RKO (cell line): ENCODE measurements around the gene HS6ST1.

Experiments used
- DNase-seq: peaks from one replicate; pipeline ENCODE4 v3.0.0-alpha.2; 2016; ENCODE audit warnings: low spot score

HS6ST1 gene

DNA sequence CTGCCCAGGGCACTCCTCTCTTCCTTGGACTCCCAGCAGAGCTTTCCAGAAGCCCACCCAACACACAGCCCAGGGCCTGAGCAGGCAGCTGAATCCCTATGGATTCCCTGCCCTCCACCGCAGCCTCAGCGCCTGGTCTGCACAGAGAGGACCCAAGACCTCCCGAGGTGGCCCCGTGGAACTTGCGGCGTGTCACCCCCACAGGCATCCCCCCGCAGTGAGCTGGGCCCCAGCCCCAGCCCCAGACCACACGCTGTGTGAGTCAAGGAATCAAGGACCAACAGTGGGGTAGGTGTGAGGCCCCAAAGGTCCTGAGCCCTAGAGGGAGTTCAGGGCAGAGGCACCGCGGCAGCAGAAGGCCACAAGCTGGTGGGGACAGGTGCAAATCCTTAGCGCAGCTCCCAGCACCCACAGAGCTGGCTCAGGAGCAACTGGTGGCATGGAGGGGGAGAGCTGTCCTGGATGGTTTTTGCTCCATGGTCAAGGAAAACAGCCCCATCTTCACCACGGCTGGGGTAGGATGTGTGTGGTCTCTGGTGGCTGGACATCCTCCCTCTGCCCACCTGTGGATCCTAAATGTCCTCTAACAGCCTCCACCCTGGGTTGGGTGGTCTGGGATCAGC is 8.5 kb downstream of the HS6ST1 start:
- DNase-seq, result no peak

DNA sequence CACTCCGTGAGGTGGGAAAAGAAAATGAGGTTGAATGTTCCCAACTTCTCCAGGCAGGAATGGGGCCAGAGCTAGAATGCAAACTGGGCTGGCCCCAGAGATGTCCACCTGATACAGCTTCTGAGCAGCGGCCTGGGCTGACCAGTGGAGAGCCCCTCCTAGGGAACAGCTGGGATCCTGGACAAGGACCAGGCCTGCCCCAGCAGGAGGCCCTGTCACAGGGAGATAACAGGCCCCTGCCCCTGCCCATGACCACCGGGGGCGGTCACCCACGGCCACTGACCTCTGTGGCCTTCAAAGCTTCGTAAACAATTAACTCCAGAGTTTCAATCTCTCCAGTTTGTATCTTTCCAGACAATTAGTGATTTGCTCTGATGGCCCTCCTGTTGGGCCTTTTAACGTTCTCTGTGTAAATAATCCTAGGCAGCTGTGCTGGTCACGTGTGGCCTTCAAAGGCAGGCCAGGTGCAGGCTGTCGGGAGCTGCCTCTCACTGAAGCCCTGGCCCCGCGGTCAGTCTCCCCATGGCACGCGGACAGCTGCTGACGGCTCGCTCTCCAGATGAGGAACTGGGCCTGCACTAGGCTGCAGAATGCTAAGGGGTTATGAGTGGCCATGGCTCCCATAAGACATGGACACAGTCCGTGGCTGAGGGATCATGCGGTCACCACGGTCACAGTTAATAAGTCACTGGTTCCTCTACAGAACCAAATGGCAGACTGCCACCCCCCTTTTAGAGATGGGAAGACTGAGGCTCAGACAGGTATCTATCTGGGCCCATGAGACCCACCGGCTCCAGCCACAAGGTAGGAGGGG is 9.2 kb downstream of the HS6ST1 start:
- DNase-seq, result no peak

DNA sequence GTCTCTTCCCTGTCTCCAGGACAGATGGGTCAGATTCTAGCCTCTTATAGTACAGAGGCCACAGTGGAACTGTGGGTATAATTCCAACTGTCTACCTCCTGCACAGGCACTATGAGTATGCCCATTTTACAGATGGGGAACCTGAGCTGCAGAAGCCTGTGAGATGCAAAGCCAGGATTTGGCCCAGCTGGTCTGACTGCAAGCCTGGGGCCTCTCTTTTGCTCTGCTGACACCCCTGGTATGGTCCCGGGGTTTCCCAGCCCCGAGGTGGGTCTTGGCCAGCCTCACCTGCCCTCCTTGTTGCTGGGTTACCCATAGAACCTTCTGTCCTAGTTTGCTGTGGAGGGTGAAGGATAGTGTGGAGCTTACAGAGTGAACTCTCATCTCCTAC is 9.8 kb downstream of the HS6ST1 start:
- no peak for DNase-seq

DNA sequence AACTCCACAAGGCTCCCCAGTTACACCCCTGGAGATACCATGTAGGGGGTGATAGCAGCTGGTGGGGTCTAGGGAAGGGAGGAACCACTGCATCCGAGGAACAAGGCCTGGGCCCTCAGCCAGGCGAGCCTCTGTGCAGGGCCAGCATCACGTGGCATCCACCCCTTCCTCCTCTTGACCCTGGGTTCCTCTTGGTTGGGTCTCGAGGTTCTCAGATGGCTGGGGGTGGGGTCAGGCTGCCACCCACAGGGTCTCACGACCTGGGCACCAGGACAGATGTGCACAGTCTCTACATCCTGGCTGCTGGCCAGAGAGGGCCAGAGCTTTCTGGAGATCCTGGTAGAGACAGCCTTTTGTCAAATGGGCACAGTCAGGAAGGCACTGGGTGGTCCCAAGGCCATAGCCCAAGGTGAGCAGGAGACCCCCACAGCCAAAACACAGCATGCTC is 10.4 kb downstream of the HS6ST1 start:
- no peak for DNase-seq

DNA sequence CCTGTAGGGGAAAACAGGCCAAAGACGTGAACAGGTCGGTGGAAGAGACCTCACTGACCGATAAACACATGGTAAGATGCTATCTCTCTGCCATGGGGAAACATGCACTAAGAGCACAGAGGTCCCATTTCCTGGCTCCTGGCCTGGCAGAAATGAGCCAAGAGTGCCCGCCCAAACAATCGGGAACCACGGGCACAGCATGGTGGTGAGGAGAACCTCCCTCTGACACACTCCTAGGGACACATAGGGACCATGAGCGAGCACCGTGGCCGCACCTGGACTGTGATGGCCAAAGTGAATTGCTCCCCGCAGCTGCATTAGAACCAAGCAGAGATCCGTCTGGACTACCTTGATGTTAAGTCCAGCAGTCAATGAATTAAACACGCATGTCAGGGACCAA is 11.1 kb downstream of the HS6ST1 start:
- no peak for DNase-seq

DNA sequence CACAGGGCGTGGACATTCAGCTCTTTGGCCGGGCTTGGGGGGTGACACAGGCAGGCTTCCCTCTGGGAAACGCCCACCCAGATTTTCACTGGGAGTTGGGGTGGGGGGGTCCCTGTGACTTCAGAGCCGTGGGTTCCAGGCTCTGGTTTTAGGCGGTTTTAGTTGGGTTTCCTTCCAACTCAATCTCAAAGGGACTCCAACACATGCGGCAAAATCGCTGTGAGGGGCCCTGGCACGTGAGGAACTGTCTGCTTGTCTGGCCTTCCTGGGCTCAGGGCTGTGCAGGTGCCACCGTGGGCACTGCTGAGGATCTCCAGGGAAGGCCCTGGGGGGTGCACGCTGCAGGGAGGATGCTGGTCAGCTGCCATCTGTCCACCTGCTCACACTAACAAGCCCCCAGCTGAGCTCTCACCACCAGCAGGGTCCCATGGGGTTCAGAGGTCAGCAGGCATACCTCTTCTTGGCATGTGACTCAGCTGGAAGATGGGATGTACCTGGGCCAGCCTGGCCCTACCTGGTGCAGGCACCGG is 11.7 kb downstream of the HS6ST1 start:
- no peak for DNase-seq

DNA sequence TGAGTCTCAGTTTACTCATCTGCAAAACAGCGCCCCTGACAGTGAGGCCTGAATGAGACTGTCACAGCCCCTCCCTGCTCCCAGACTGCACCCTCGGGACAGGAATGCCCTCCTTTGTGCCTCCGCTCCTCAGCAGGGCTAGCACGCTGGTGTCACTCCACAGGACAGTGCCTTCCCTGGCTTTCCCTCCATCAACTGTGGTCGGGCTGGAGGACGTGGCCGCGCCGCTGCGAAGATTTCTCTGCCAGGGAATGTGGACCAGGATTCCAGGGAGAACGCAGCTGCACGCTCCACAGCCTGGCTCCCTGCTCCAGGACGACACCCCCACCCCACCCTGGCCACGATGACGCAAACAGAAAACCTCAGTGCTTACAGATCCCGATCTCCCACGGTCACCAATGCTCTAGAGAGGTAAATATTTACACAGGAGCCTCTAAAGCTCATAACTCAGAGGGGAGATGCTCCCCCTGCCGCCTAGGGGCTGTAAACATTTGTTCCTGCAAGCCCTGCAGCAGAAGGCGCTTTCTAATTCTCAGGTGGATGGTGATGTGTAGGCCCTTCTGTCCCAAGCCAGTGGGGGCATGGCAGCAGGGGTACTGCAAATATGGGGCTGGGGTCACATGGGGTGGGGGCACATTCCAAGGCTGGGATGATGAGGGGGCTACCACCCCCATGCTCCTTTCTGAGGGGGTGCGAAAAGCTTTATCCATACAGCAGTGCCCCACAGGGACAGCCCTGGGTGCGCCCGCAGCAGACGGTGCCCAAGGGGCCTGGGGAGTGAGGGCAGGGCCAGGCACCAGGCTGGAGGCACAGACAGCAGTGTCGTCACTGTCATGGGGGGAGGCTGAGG is 12.4 kb downstream of the HS6ST1 start:
- DNase-seq, result no peak

DNA sequence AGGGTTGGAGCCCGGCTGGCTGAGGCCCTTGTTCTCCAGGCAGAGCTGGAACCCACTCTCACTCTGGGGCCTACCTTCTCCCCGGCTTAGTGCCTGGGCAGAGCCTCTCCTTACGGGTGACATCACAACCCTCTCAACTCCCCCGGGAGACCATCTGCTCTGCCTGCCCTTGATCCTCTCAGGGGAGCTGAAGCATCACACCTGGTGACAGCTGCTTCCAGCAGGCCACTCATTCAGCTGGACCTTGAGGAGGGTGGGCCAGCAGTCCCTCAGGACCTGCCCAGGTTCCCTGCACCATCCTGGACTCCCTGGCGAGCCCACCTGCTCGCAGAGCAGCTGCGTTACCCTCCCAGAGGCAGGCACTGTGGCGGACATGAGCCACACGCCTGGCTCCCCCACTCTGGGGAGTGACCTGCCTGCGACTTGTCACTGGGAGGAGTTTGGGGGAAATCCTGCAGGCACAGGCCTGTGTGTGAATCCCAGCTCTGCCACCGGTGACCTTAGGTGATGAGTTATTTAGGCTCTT is 13.1 kb downstream of the HS6ST1 start:
- DNase-seq, result no peak

DNA sequence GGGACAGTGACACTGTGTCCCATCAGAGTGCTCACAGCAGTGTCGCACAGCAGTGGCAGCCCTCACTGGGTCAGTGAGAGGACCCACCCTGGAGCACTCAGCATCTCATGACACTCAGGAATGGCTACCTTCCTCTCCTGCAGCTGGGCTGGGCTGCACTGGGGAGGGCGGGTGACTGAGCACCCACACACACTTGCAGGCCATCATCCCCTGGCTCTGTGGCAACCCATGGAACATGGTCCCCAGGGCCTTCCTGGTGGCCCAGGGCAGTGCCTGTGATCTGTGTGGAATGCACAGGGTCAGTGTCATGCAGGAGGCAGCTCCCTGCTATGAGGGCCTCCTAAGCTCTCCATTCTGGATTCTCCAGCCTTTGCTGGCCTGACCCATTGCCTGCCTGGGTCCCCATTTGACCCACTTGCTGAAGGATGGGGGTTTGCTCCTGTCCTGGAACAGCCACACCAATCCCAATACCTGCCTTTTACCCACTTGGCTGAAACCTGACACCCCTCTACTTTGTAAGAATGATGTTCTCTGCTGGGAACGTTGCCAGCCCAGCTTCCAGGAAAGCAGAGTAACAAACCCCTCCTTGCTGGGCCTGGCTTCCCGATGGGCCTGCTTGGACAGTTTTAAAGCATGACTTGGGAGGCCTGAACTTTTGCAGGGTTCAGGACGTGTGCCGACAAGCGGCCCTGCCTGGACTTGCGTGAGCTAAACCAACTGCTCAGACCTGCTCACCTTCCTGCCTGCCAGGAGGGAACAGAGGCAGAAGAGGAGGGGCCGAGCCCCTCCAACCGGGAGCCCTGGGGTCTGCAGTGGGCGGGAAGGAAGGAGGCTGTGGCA is 13.7 kb downstream of the HS6ST1 start:
- DNase-seq, result no peak

DNA sequence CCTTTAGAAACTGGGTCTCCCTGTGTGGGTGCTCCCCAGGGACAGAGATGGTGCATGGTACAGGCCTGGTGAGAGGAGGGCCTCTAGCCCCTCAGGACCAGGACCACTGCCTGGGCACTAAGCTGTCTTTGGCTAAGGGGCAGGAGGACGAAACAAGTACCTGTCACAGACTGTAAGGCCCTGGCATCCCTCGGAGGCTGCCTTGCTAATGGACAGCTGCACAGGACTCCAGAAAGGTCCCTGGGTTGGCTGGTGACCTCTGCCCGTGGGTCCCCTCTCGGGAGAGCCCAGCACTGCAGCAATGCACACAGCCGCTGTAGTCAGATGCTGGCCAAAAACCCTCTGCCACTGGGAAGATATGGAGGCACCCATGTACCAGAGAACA is 14.3 kb downstream of the HS6ST1 start:
- no peak for DNase-seq

DNA sequence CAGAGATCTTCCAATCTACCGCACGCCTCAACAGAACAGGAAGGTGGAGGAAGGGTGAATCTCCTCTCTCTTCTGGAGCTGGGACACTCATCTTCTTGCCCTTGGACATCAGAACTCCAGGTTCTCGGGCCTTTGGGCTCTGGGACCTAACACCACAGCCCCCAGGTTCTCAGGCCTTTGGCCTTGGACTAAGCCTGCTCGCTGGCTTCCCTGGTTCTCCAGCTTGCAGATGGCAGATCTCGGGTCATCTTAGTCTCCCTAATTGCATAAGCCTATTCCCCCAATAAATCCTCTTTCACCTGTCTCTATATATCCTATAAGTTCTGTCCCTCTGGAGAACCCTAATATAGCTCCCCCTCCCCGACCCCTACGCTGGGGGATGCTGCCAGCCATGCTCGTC is 14.8 kb downstream of the HS6ST1 start:
- no peak for DNase-seq

DNA sequence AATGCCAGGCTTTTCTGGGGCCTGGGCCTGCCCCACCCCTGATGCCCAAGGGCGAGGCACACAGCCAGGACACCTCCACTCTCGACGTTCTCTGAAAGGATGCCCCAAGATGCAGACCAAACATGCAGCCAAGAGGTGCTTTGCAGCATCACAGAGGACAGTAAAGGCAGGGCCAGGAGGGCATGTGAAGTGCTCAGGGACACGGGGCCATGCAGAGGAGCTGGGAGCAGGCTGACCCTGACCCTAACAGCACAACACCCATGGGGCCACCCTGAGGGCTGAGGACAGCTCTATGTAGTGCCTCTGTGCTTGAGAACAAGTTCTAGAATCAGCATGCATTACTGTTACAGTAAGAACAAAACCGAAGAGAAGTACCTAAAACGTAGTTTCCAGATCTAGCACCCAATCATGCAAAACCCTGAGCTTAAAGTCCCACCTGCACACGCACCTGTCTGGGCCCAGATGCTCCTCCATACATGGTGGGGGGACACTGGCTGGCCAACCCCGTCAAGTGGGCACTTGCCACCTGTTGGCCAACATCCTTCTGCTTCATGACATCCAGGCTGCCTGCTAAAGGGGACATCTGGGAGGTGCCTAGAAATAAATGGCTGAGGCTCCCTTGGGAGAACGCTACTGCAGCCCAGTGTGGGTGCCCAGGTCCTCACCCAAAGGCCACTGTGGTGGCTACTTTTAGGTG is 15.4 kb downstream of the HS6ST1 start:
- DNase-seq, result no peak

DNA sequence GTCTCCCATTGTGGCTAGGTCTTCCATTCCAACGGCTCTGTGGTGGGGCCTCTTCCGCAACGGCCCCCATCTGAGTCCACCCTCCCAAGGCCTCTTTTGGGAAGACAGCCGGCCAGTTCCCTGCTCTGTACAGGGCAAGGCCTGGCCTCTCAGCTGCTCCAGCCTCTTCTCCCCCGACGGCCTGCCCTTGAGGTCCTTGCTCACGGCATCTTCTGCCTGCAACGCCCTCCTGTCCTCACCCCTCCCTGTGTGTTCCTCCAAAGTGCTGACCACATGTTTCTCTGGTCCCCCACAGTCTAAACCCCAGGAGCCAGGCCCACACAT is 16.0 kb downstream of the HS6ST1 start:
- no peak for DNase-seq

DNA sequence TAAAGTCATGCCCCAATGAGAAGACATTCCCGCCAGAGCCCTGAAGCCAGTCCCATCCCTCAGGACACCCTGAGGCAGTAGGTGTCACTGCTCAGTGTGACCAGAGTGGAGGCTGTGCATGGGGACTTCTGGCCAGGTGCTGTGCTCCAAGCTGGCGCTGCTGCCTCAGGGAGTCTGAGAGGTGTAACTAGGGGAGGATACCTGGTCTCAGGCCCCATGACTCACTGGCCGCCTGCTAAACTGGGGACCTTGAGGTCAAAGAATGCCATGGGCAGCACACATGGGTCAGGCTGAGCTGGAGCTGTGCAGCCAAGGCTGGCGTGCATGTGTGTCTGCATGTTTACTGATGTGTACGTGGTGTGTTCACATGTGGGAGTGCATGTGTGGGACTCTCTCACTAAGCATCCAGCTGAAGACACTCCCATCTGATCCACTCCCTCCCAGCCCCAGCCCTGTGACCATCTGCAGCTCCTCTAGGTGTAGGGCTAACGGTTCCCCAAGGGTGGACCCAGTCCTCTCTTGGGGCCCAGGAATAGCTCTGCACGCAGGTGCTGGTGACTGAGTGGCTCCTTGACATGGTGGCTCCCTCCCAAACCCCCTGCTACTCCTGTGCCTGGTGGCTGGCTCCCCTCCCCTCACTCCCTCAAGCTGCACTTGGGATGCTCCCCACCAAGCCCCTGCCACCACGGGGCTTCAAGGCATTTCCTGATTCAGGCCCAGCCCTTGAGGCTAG is 16.5 kb downstream of the HS6ST1 start:
- DNase-seq, result no peak

DNA sequence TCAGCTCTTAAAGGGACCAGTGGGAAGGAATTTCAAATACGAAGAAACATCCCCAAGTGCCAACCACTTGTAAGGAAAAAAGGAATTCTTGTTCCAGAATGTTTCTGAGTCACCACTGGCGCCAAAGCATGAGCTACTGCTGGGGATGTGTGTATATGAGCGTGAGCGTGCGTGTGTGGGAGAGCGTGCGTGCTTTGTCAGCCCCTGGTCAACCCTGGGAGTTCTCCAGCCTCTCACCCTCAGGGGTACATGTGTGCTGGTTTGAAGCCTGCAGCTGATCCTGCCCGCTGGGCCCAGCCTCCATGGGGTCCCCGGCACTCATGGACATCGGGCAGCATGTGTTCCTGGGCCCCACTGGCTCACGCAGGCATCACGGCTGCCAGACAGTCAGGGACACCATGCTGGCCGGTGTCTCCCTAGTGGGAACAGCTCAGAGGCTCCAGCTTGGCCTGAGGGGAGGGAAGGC is 17.1 kb downstream of the HS6ST1 start:
- DNase-seq, result no peak

DNA sequence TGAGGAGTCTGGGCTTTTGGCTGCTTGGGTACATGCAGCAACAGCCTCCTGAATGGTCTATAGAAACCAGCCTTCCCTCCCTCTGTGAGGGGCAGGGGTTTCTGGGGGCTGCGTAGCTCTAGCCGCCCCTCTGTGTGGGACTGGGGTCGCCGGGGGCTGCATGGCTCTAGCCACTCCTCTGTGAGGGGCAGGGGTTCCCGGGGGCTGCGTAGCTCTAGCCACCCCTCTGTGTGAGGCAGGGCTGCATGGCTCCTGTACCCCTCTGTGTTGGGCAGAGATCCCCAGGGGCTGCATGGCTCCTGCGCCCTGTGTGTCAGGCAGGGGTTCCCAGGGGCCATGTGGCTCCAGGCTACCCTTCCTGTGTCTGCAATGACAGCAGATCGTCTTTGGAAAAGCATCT is 17.6 kb downstream of the HS6ST1 start:
- DNase-seq, result no peak

DNA sequence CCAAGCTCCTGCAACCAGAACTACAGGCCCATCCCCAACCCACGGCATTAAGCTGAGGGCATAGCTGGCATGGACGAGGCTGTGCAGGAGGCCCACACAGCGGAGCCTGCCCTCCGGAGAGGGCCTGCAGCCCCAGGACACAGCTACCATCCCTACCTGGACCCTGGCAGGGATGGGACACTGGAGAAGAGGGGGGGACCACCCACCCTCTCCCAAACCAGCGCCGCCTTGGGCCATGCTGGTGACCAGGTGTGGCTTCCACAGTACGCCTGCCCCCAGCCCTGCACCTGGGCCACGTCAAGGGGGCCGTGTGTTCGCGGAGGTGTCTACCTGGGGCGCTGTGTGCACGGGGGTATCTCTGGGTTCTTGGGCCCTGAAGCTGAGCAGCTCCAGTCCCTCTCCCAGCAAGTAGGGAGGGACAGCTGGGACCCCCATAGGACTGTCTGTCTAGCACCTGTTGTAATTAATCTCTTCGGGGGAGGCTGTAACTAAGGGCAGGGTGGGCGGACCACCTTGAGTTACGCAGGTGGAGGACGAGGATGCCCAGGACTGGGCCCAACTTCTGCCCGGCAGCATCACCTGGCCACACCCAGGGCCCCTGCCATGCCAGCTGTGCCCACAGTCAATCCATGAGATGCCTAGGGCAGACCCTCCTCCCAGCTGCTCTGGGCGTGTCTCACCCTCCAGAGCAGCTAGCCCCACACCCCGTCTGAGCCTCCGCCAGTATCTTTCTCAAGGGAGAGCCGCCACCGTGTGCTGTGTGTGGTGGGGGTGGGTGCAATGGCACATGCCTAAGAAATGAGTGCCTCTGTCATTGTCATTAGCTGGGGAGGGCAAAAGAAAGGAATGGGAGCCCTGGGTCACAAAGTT is 18.3 kb downstream of the HS6ST1 start:
- no peak for DNase-seq

DNA sequence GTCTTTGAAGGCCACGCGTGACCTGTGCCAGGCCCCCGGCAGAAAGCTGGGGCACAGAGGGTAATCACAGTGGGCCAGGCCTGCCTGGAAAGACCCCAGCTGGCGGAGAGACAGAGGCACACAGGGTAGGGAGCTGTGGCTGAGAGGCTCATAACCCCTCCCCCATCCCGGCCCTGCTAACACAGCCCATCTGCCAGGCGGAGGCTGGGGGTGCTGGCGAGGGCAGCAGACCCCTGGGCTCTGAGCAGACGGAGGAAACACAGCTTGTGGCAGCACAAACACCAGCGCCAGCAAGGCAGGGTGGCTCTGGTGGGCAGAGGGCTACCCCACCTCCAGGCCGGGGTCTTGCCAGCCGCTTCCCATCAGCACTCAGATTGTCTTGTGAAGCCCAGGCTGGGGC is 19.0 kb downstream of the HS6ST1 start:
- DNase-seq, result no peak

DNA sequence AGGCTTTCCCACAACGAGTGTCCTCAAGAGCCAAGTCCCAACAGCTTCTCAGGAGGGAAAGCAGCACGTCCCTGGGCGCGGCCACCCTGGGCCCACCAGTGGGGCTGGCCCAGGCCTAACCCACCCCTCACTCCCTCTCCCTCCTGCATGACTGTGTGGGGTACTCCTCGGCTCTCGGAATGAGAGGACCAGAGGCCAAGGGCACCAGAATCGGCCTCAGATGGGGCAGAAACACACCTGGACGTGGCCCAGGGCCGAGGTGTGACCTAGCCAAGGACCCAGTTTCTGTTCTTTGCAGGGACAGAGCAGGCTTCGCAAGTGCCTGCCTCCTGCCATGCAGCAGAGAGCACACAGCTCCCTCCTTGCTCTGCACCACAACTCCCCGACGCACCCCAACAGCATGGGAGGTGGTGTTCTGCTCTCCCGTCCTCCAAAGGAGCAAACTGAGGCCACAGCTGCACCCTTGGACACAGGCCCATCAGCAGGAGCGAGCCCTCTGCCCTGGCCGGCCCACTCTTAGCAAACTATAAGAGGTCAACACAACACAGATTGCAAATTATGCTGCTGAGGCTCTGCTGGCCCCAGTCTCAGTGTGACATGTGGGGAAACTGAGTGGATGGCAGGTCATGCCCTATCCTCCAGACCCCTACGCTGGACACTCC is 19.7 kb downstream of the HS6ST1 start:
- DNase-seq, result no peak
